AG04449 (cell line): Measurements from ENCODE around the gene INTS1.
A peak's percentile ranks its signal among the peaks of the same experiment; 100 is the strongest.

Experiments used
- CTCF ChIA-PET: fragments of 350-600 bp; formaldehyde crosslinking; extraction: SDS; loops from one replicate; lab custom pipeline; 2021; ENCODE audit warnings: antibody characterized with exemption; lab: Yijun Ruan, JAX
- POLR2A ChIA-PET: fragments of 400-600, 350-600 bp; formaldehyde crosslinking; extraction: SDS; loops from one replicate; lab custom pipeline; 2020; ENCODE audit warnings: antibody characterized with exemption, inconsistent platforms; lab: Yijun Ruan, JAX
- DNase-seq: peaks from one replicate; pipeline ENCODE4 v3.0.0-alpha.2; 2010; ENCODE audit warnings: low read depth, low spot score
- H3K4me3 ChIP-seq: 2 replicates; pipeline ENCODE4 v1.5.1; 2011; ENCODE audit warnings: low read depth, mild to moderate bottlenecking, control low read depth, low read length
- CTCF ChIP-seq: IDR thresholded peaks from one replicate; pipeline ENCODE4 v1.5.1; 2011; ENCODE audit warnings: mild to moderate bottlenecking, moderate library complexity, low read length, control low read depth, inconsistent platforms; ENCODE audit not compliant: insufficient read depth; ENCODE audit errors: missing control alignments

INTS1 gene

GRCh38 chr7:1461646-1462375 is 42.4 kb downstream of the INTS1 start:
- no peak for DNase-seq
- CTCF ChIA-PET: interaction anchor here (1.0 to 4.9 kb wide), 3 partner anchors 12 to 286 kb away, joined by 4 to 69 read pairs (median 10); no protein-coding TSS in a partner anchor
- POLR2A ChIA-PET: no interaction called here
- no peak for TF ChIP-seq CTCF
- no peak overlapping the region for H3K4me3 ChIP-seq

GRCh38 chr7:1460821-1461645 is 43.2 kb downstream of the INTS1 start:
- peak overlapping the region; percentile 65 for H3K4me3 ChIP-seq
- DNase-seq: no peak
- no peak for TF ChIP-seq CTCF
- ChIA-PET CTCF (interaction anchor here (0.9 to 4.9 kb wide), 4 partner anchors 8 to 267 kb away, joined by 3 to 69 read pairs (median 8); no protein-coding TSS in a partner anchor), POLR2A (no interaction called here)

GRCh38 chr7:1459920-1460820 is 44.0 kb downstream of the INTS1 start:
- no peak for DNase-seq
- peak overlapping the region; percentile 65 for H3K4me3 ChIP-seq
- no peak for TF ChIP-seq CTCF
- CTCF ChIA-PET: interaction anchor here (0.9 to 4.9 kb wide), 5 partner anchors 8 to 268 kb away, joined by 3 to 69 read pairs (median 5); no protein-coding TSS in a partner anchor
- POLR2A ChIA-PET: interaction anchor here (1.1 kb wide), 1 partner anchor 95 kb away, joined by 3 read pairs; no protein-coding TSS in a partner anchor

- peak overlapping the region; percentile 87 for H3K4me3 ChIP-seq
- TF ChIP-seq CTCF: no peak
- CTCF ChIA-PET: interaction anchor here (1.2 to 4.9 kb wide), 3 partner anchors 14 to 267 kb away, joined by 3 to 69 read pairs (median 10); no protein-coding TSS in a partner anchor
- POLR2A ChIA-PET: interaction anchor here (1.1 kb wide), 1 partner anchor 96 kb away, joined by 3 read pairs; no protein-coding TSS in a partner anchor
- DNase-seq: peak; percentile 81
These were observed 44.7 kb downstream of the INTS1 start for GRCh38 chr7:1459512-1459892.

- no peak for DNase-seq
- CTCF ChIA-PET: interaction anchor here (1.2 to 2.9 kb wide), 2 partner anchors 27 to 267 kb away, joined by 3 to 16 read pairs; no protein-coding TSS in a partner anchor
- POLR2A ChIA-PET: interaction anchor here (0.7 to 1.3 kb wide), 3 partner anchors 11 to 96 kb away, joined by 3 to 5 read pairs (median 4); no protein-coding TSS in a partner anchor
- peak within 1 kb of the TSS; percentile 87 for H3K4me3 ChIP-seq
- no peak for TF ChIP-seq CTCF
These were observed 45.3 kb downstream of the INTS1 start, which contains the start of gene MICALL2 for GRCh38 chr7:1458683-1459511. Gene MICALL2, minus strand, starts transcription at chr7:1459470. Its CDS starts 144 bp downstream, at chr7:1459326.
